Mesothelial cell of epicardium (in vitro differentiated cells): Measurements from ENCODE around the gene SUPT20H. TPM values are rescaled to one million over a fixed set of nuclear protein-coding genes. Genes with fewer than 3 reads are reported as not detected.

Source experiments
- DNase-seq, 2 experiments: peaks; one replicate each; pipeline ENCODE4 v3.0.0; 2021; ENCODE audit warnings: low spot score in 2 of 2; ENCODE audit not compliant: unreplicated experiment in 2 of 2
- H3K27ac Mint-ChIP-seq: 2 replicates; pipeline ENCODE4 v1.8.0; 2021; ENCODE audit warnings: mixed read lengths
- H3K27me3 Mint-ChIP-seq: 2 replicates; pipeline ENCODE4 v1.8.0; 2021; ENCODE audit warnings: low read depth, mixed read lengths
- H3K36me3 Mint-ChIP-seq: 2 replicates; pipeline ENCODE4 v1.8.0; 2021; ENCODE audit warnings: mixed read lengths
- H3K4me1 Mint-ChIP-seq: 2 replicates; pipeline ENCODE4 v1.8.0; 2021; ENCODE audit warnings: mixed read lengths
- H3K4me3 Mint-ChIP-seq: 2 replicates; pipeline ENCODE4 v1.8.0; 2021; ENCODE audit warnings: mild to moderate bottlenecking, moderate library complexity, mixed read lengths
- H3K9me3 Mint-ChIP-seq: 2 replicates; pipeline ENCODE4 v1.8.0; 2021; ENCODE audit warnings: mixed read lengths
- total RNA-seq: library from RNA; stranded (reverse); gene quantifications from 3 replicates; pipeline ENCODE4 v1.2.1, GENCODE V29; 2021
- TF ChIP-seq, protein P1 (sequence below): fragments of 200-600 bp; sonication (generic); IDR thresholded peaks from one replicate; pipeline ENCODE4 v1.5.0; 2021; ENCODE audit warnings: antibody characterized with exemption; ENCODE audit not compliant: unreplicated experiment

SUPT20H gene
- total RNA-seq, 1 donor from 2014 or later: 99.6 TPM

DNA sequence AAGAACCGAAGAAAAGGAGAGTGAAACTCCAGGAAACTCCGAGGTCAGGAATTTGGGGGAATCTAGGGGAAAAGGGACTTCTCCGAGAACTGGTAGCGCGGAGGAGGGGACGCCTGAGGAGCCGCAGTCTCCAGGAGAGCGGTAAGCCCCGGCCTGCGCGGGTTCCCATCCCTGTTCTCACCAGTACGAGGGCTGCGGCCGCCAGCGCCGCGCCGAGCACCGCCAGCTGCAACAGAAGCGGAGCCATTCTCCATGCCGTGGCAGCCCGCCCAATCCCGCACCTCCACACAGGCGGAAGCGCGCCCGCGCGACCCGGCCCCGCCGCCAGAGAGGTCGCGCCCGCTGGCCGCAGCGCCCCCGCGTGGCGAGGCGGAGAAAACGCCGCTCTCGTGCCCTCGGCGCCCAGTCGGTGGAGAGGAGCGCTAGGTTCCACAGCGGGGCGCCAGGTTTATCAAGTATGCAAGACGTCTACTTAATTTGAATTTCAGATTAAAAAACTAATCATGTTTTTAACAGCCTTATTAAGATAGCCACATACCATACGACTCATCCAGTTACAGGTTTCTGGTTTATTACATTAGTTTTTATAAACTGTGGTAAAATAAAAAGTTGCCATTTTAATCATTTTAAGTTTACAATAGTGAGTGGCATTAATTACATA, 60.3 kb downstream of the SUPT20H start, which contains the start of gene ALG5:
Gene ALG5, minus strand, starts transcription at position 287 of the 661 bp plus-strand sequence. Its CDS starts 40 bp downstream, at position 247.
- Mint-ChIP-seq H3K4me3 (peak within 1 kb of the TSS; percentile 100), H3K9me3 (no peaks in the 10 kb centered on the region), H3K27ac (peak within 1 kb of the TSS; percentile 100), H3K4me1 (peaks cover 32% of the 10 kb centered on the region), H3K27me3 (no peaks in the 10 kb centered on the region), H3K36me3 (peaks cover 5% of the 10 kb centered on the region)
- TF ChIP-seq, protein P1, sequence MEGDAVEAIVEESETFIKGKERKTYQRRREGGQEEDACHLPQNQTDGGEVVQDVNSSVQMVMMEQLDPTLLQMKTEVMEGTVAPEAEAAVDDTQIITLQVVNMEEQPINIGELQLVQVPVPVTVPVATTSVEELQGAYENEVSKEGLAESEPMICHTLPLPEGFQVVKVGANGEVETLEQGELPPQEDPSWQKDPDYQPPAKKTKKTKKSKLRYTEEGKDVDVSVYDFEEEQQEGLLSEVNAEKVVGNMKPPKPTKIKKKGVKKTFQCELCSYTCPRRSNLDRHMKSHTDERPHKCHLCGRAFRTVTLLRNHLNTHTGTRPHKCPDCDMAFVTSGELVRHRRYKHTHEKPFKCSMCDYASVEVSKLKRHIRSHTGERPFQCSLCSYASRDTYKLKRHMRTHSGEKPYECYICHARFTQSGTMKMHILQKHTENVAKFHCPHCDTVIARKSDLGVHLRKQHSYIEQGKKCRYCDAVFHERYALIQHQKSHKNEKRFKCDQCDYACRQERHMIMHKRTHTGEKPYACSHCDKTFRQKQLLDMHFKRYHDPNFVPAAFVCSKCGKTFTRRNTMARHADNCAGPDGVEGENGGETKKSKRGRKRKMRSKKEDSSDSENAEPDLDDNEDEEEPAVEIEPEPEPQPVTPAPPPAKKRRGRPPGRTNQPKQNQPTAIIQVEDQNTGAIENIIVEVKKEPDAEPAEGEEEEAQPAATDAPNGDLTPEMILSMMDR: peak; percentile 94
- DNase-seq: peak; percentile 85 to 95

DNA sequence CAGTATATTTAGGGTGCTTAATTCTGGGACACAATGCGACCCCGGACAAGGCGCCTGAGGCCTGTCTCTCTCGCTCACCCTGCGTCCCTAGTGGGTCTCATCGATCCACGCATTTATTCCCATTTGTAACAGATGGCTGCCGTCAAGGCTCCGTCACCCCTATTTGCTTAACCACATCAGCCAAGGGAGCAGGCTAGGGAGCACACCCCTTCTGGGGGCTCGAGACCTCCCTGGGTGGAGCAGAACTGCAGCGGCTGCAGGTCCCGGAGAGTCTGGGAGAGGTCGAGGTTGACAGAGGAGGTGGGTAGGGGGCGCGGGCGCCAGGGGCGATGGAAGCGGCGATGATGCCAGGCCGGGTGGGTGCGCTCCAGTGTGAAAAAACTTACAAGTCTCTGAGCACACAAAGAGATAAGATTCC, 60.9 kb downstream of the SUPT20H start:
- Mint-ChIP-seq H3K27ac (peak overlapping the region; percentile 100), H3K27me3 (no peaks in the 10 kb centered on the region), H3K4me1 (peaks cover 32% of the 10 kb centered on the region), H3K4me3 (peak overlapping the region; percentile 100), H3K36me3 (peaks cover 5% of the 10 kb centered on the region), H3K9me3 (no peaks in the 10 kb centered on the region)
- DNase-seq: peak in 1 of 2 experiments; percentile 57
- TF ChIP-seq, protein P1: no peak

DNA sequence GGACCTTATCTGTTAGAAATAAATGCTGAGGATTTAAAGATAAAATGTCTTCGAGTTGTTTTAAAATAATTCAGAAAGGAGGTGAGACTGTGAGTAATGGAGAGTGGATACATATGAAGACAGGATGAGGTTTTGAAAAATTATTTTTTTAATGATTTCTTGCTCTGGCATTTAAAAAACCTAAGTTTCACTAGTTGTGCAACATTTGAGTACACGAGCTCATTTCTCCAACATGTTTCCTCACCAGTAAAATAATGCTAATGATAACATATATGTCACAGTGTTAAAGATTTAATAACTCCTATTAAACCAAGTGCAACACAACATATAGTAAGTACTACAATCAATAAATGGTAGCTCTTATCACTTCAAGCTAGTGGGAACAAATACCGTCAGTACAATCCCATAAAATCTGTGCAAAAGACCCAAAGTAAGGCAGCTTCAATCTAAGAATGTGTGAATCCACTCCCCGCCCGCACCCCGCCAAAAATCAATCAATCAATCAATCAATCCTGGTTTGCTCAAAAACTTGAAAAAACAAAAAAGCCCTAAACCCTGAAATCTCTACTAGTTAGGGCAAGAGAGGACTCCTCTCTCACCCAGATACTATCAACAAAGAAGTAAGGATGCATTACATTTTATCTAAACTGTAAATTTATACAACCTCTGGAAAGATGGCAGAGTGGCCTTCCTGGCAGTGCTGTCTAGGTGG, 61.6 kb downstream of the SUPT20H start:
- no peak for DNase-seq
- H3K27me3 Mint-ChIP-seq: no peaks in the 10 kb centered on the region
- TF ChIP-seq, protein P1: no peak
- peaks cover 32% of the 10 kb centered on the region for H3K4me1 Mint-ChIP-seq
- no peaks in the 10 kb centered on the region for H3K9me3 Mint-ChIP-seq
- H3K36me3 Mint-ChIP-seq: peaks cover 5% of the 10 kb centered on the region
- H3K4me3 Mint-ChIP-seq: peak overlapping the region; percentile 100
- H3K27ac Mint-ChIP-seq: peak overlapping the region; percentile 100

DNA sequence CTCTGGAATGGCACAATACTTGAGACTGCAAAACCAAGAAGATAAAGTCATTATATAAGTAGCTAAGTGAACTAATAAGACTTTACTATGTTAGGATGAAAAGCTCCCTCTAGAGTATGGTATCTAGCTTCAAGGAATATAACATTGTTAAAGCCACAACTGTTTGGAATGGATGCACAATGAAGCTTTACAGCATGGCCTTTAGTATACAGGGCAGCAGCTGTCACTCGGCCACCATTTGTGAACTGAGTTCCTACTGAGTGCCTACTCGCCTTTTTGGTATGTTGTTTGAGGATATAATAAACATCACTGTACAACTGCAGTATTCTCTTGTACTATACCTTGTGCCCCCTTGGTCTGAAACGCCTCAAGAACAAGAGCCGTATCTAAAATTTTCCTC, 67.1 kb downstream of the SUPT20H start:
- peaks cover 7% of the 10 kb centered on the region for H3K4me1 Mint-ChIP-seq
- no peak overlapping the region for H3K4me3 Mint-ChIP-seq
- H3K36me3 Mint-ChIP-seq: peaks cover 40% of the 10 kb centered on the region
- no peak for DNase-seq
- H3K9me3 Mint-ChIP-seq: no peaks in the 10 kb centered on the region
- no peak overlapping the region for H3K27ac Mint-ChIP-seq
- TF ChIP-seq, protein P1: no peak
- H3K27me3 Mint-ChIP-seq: no peaks in the 10 kb centered on the region

DNA sequence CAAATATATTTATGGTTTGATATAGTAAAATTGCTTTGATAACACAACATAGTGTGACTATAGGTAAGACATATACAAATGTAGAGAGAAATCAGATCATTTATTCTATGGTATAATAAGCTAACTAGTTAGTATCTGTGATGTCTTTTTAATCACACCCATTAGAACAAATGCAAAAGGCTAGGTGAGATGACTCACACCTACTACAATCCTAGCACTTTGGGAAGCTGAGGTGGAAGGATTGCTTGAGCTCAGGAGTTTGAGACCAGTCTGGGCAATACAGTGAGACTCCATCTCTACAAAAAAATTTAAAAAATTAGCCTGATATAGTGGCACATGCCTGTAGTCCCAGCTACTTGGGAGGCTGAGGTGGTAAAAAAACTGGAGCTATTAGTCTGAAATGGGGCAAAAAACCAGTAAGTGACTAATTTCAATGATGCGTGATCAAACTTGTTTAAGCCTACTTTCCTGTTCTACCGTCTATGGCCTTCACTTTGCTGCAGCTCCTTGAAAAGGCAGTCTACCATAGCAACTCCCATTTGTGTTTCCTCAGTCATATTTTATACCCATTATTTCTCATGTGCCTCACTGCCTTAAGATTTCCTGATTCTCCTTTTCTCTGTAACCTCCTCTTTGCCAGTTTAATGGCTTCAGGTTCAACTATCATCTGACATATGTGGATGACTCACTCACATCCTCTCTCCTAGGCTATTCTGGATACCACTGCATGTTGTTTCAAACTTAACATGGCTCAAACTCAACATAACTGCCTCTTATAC, 72.8 kb downstream of the SUPT20H start:
- Mint-ChIP-seq H3K36me3 (peaks cover 44% of the 10 kb centered on the region), H3K4me3 (no peak overlapping the region)
- DNase-seq: no peak

More for the DNA sequence above, 72.8 kb downstream of the SUPT20H start:
- TF ChIP-seq, protein P1: no peak
- Mint-ChIP-seq H3K27me3 (no peaks in the 10 kb centered on the region), H3K9me3 (no peaks in the 10 kb centered on the region), H3K4me1 (no peaks in the 10 kb centered on the region), H3K27ac (no peak overlapping the region)
